K562 (cell line): ENCODE measurements around the gene TPI1. TPM values are rescaled to one million over a fixed set of nuclear protein-coding genes. Genes with fewer than 3 reads are reported as not detected.

Experiments
- ATAC-seq: fragments of 200-7000 bp; cut with Tn5 transposase; 3 replicates; pipeline ENCODE4 v1.9.1; 2020; ENCODE audit warnings: moderate library complexity
- BruUV-seq: library from RNA; stranded (reverse); fragments of 400-500 nt; replicated peaks from 2 replicates; lab custom pipeline; 2021; lab: Mats Ljungman, UMichigan
- CTCF ChIA-PET: fragments of 300-600 bp; formaldehyde crosslinking; extraction: SDS; loops from one replicate; lab custom pipeline; 2021; ENCODE audit warnings: low intra/inter-chr PET ratio; lab: Yijun Ruan, JAX
- POLR2A ChIA-PET: fragments of 300-600, 350-650 bp; sonication (Branson Sonifier 250); formaldehyde crosslinking; extraction: SDS; loops from one replicate; lab custom pipeline; 2021; ENCODE audit warnings: antibody characterized with exemption, inconsistent platforms; lab: Yijun Ruan, JAX
- DNase-seq, 4 experiments: peaks; one replicate each; pipeline versions ENCODE4 v3.0.0 to v3.0.0-alpha.2; 2011 to 2018; ENCODE audit warnings: low spot score in 3 of 4, mixed read lengths in 3 of 4; ENCODE audit errors: extremely low read depth in 1 of 4
- FAIRE-seq: peaks from 2 replicates; lab custom pipeline; 2011; peaks lifted over from hg19 to GRCh38; lab: Jason Lieb, UNC
- H2AFZ ChIP-seq: 2 replicates; pipeline ENCODE4 v1.6.0; 2011; ENCODE audit warnings: low read depth, low read length, control low read depth, inconsistent platforms
- H3K27ac ChIP-seq: fragments of 200-600 bp; 3 replicates; pipeline ENCODE4 v1.8.0; 2011; ENCODE audit warnings: low read depth, mild to moderate bottlenecking, control low read depth, inconsistent platforms, low read length, moderate library complexity, mixed read lengths; ENCODE audit errors: extremely low read depth
- H3K27me3 ChIP-seq, 2 experiments: fragments of 300-600 bp in 1 of 2; 2 replicates in 1 of 2; 3 replicates in 1 of 2; pipeline versions ENCODE4 v1.6.0 to v1.8.0; 2011; ENCODE audit warnings: inconsistent platforms in 2 of 2, low read length in 2 of 2, mild to moderate bottlenecking in 1 of 2, mixed read lengths in 1 of 2, moderate library complexity in 1 of 2; ENCODE audit not compliant: control insufficient read depth in 2 of 2, insufficient read depth in 2 of 2
- H3K36me3 ChIP-seq: fragments of 300-600 bp; 3 replicates; pipeline ENCODE4 v1.8.0; 2011; ENCODE audit warnings: mild to moderate bottlenecking, low read length, inconsistent platforms; ENCODE audit not compliant: control insufficient read depth, insufficient read depth
- H3K4me1 ChIP-seq, 2 experiments: fragments of 200-600 bp in 1 of 2; replicated peaks in 1 of 2; 2 replicates in 1 of 2; 3 replicates in 1 of 2; pipeline versions ENCODE4 v1.5.1 to v1.8.0; 2011; ENCODE audit warnings: inconsistent platforms in 2 of 2, low read length in 2 of 2, mild to moderate bottlenecking in 1 of 2, mixed read lengths in 1 of 2, moderate library complexity in 1 of 2; ENCODE audit not compliant: control insufficient read depth in 2 of 2, insufficient read depth in 2 of 2
- H3K4me2 ChIP-seq: 2 replicates; pipeline ENCODE4 v1.6.1; 2011; ENCODE audit warnings: low read length, control low read depth, inconsistent platforms, mixed read lengths; ENCODE audit not compliant: insufficient read depth
- H3K4me3 ChIP-seq: fragments of 200-600 bp; sonication (generic), shearing (Covaris generic); 2 replicates; pipeline ENCODE4 v1.5.1; 2016; ENCODE audit warnings: control low read depth, inconsistent platforms
- H3K79me2 ChIP-seq: fragments of 200-600 bp; 3 replicates; pipeline ENCODE4 v1.8.0; 2011; ENCODE audit warnings: low read length, inconsistent platforms; ENCODE audit not compliant: control insufficient read depth, insufficient read depth
- H3K9ac ChIP-seq, 2 experiments: 2 replicates each; pipeline versions ENCODE4 v1.6.0 to v1.6.1; 2011; ENCODE audit warnings: low read depth in 2 of 2, low read length in 2 of 2, control low read depth in 1 of 2, inconsistent platforms in 1 of 2, mild to moderate bottlenecking in 1 of 2, mixed read lengths in 1 of 2; ENCODE audit not compliant: insufficient read depth in 1 of 2
- H3K9me1 ChIP-seq: one replicate; pipeline ENCODE4 v1.6.0; 2011; ENCODE audit warnings: inconsistent platforms, mild to moderate bottlenecking, low read length, moderate library complexity; ENCODE audit not compliant: control insufficient read depth, insufficient read depth
- H3K9me3 ChIP-seq: replicated peaks from 2 replicates; pipeline ENCODE4 v1.5.1; 2011; ENCODE audit warnings: low read depth, low read length, inconsistent platforms; ENCODE audit not compliant: control insufficient read depth, insufficient read depth
- H4K20me1 ChIP-seq: replicated peaks from 2 replicates; pipeline ENCODE4 v1.6.1; 2011; ENCODE audit warnings: low read length, inconsistent platforms, mixed read lengths; ENCODE audit not compliant: control insufficient read depth, insufficient read depth
- CBFB ChIP-seq: sonication (generic); formaldehyde crosslinking; IDR thresholded peaks from 2 replicates; pipeline ENCODE4 v1.4.0; 2020; ENCODE audit warnings: mild to moderate bottlenecking, missing genetic modification reagents
- GABPA ChIP-seq: fragments of 200-800 bp; sonication (Bioruptor generic); conservative IDR thresholded peaks from 2 replicates; pipeline ENCODE4 v1.6.1; 2016; ENCODE audit warnings: low read depth, missing genetic modification characterization, missing compliant biosample characterization
- MAFF ChIP-seq: IDR thresholded peaks from 2 replicates; pipeline ENCODE4 v1.6.1; 2012; ENCODE audit warnings: low read length, improper control_type of control experiment
- PRPF4 ChIP-seq: fragments of 200-400 bp; formaldehyde crosslinking; IDR thresholded peaks from one replicate; pipeline ENCODE4 v1.6.1; 2017; ENCODE audit warnings: low read length, low read depth, mild to moderate bottlenecking; ENCODE audit not compliant: insufficient read depth, poor library complexity, severe bottlenecking
- RFX5 ChIP-seq: IDR thresholded peaks from 2 replicates; pipeline ENCODE4 v1.6.1; 2011; ENCODE audit warnings: low read depth, mild to moderate bottlenecking, improper control_type of control experiment, low read length
- SP2 ChIP-seq: IDR thresholded peaks from 2 replicates; pipeline ENCODE4 v1.6.1; 2011; ENCODE audit warnings: mild to moderate bottlenecking, low read depth, low read length, moderate library complexity; ENCODE audit not compliant: poor library complexity, severe bottlenecking; ENCODE audit errors: extremely low read depth
- WGBS: fragments of 100-300 bp; shearing (Covaris generic); methylation state at CpG from one replicate; pipeline ENCODE4 v1.1.6; 2016; ENCODE audit warnings: low coverage, mixed read lengths; ENCODE audit not compliant: insufficient coverage; ENCODE audit errors: missing lambda C conversion rate; 5-methylcytosine and 5-hydroxymethylcytosine counted together
- in situ Hi-C: fragments of 300-500 bp; cut with MboI; formaldehyde crosslinking; loops from 4 replicates; pipeline ENCODE4 v1.15.0; 2018; ENCODE audit warnings: inconsistent platforms, mixed read lengths
- intact Hi-C: fragments of 100-400 bp; cut with micrococcal nuclease; formaldehyde crosslinking; loops from 2 replicates; pipeline ENCODE4 v1.14.2; 2022
- polyA plus RNA-seq, 8 experiments: library from polyadenylated mRNA; depleted of rRNA in 4 of 8; stranded (reverse) in 5 of 8; unstranded in 3 of 8; fragments of >200 nt; fragmentation: Nextera tagmentation in 2 of 8; fragmentation: Illumina TruSeq in 1 of 8; extraction: Ambion mirVana in 2 of 8; extraction: Trizol in 1 of 8; gene quantifications; 2 replicates each; pipeline versions ENCODE4 v1.2.1 to v1.2.3, GENCODE V29; 2011 to 2014; ENCODE audit warnings: inconsistent platforms in 1 of 8, missing spikeins in 1 of 8
- total RNA-seq, 7 experiments: library from RNA; depleted of rRNA in 6 of 7; stranded (reverse); fragments of >200 nt in 6 of 7; fragmentation: Illumina TruSeq in 2 of 7; extraction: Trizol in 2 of 7; gene quantifications; 2 replicates each; pipeline versions ENCODE4 v1.2.1 to v1.2.3, GENCODE V29; 2011 to 2021; ENCODE audit warnings: low replicate concordance in 1 of 7
- TF ChIP-seq, protein P1 (sequence below): fragments of 200-600 bp; sonication (generic); IDR thresholded peaks from one replicate; pipeline ENCODE4 v1.6.1; 2012; ENCODE audit warnings: mild to moderate bottlenecking, low read depth, low read length, inconsistent platforms
- TF ChIP-seq, protein P2 (sequence below): fragments of 450-650 bp; formaldehyde crosslinking; IDR thresholded peaks from 2 replicates; pipeline ENCODE4 v1.4.0; 2020; ENCODE audit warnings: mild to moderate bottlenecking, moderate library complexity

TPI1 gene
- total and polyA plus RNA-seq, 9 of the 15 experiments (the other 6 are each of a cell fraction or from before 2014, with no cell fraction given): 662 to 4,971 (median 892) TPM

DNA sequence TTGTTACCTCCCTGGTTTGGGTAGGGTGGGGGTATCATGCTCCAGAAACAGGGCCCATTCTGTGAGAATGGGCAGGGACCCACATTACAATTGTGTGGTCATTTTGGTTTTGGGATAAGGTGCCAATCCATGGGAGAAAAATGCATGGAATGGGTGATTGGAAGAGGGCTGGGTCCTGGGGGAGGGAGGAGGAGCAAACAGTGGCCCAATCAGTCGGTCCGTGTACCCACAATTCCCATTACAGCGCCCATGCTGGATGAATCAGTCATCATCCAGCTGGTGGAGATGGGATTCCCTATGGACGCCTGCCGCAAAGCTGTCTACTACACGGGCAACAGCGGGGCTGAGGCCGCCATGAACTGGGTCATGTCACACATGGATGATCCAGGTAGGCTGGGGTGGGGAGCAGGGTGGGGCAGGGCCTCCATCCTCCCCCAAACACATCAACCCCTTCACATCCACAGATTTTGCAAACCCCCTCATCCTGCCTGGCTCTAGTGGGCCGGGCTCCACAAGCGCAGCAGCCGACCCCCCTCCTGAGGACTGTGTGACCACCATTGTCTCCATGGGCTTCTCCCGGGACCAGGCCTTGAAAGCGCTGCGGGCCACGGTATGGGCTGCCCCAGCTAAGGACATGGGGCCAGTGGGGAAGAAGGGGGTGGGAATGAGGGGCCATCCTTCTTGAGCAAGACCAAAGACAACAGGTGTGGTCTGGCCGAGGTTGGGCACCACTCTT lies 3.6 kb upstream of the TPI1 start:
- no peak overlapping the region for H2AFZ ChIP-seq
- no TSS peak for BruUV-seq
- POLR2A ChIA-PET: interaction anchor here (0.9 to 11.3 kb wide), 3 partner anchors 8 to 10 kb away, joined by 3 to 174 read pairs (median 4); partner anchors contain the start of genes CDCA3, SPSB2 and USP5
- CTCF ChIA-PET: no interaction called here
- H3K27me3 ChIP-seq: no peaks in the 10 kb centered on the region
- peaks cover 14 to 23% of the 10 kb centered on the region in 2 experiments; a peak in 4 of 5 replicates for H3K4me1 ChIP-seq
- in situ Hi-C loops (no loop called here), intact Hi-C loops (no loop called here)
- no peak overlapping the region for H3K4me3 ChIP-seq
- H4K20me1 ChIP-seq: peaks cover 9% of the 10 kb centered on the region; the same call in 1 of the 2 replicates
- H3K36me3 ChIP-seq: peaks cover 71% of the 10 kb centered on the region; the same call in 2 of the 3 replicates
- no peaks in the 10 kb centered on the region for H3K9me3 ChIP-seq
- H3K9me1 ChIP-seq: no peaks in the 10 kb centered on the region
- FAIRE-seq (no peak), DNase-seq (no peak), ATAC-seq (no peak)
- no peak overlapping the region; a peak in 1 of 4 replicates for H3K9ac ChIP-seq
- WGBS: 92% methylated on average over 7 of the region's 16 CpGs
- no peak overlapping the region for H3K27ac ChIP-seq
- peaks cover 19% of the 10 kb centered on the region for H3K79me2 ChIP-seq
- no peak overlapping the region for H3K4me2 ChIP-seq
- no peak for TF ChIP-seq RFX5
- no peak for TF ChIP-seq GABPA
- TF ChIP-seq, protein P1, sequence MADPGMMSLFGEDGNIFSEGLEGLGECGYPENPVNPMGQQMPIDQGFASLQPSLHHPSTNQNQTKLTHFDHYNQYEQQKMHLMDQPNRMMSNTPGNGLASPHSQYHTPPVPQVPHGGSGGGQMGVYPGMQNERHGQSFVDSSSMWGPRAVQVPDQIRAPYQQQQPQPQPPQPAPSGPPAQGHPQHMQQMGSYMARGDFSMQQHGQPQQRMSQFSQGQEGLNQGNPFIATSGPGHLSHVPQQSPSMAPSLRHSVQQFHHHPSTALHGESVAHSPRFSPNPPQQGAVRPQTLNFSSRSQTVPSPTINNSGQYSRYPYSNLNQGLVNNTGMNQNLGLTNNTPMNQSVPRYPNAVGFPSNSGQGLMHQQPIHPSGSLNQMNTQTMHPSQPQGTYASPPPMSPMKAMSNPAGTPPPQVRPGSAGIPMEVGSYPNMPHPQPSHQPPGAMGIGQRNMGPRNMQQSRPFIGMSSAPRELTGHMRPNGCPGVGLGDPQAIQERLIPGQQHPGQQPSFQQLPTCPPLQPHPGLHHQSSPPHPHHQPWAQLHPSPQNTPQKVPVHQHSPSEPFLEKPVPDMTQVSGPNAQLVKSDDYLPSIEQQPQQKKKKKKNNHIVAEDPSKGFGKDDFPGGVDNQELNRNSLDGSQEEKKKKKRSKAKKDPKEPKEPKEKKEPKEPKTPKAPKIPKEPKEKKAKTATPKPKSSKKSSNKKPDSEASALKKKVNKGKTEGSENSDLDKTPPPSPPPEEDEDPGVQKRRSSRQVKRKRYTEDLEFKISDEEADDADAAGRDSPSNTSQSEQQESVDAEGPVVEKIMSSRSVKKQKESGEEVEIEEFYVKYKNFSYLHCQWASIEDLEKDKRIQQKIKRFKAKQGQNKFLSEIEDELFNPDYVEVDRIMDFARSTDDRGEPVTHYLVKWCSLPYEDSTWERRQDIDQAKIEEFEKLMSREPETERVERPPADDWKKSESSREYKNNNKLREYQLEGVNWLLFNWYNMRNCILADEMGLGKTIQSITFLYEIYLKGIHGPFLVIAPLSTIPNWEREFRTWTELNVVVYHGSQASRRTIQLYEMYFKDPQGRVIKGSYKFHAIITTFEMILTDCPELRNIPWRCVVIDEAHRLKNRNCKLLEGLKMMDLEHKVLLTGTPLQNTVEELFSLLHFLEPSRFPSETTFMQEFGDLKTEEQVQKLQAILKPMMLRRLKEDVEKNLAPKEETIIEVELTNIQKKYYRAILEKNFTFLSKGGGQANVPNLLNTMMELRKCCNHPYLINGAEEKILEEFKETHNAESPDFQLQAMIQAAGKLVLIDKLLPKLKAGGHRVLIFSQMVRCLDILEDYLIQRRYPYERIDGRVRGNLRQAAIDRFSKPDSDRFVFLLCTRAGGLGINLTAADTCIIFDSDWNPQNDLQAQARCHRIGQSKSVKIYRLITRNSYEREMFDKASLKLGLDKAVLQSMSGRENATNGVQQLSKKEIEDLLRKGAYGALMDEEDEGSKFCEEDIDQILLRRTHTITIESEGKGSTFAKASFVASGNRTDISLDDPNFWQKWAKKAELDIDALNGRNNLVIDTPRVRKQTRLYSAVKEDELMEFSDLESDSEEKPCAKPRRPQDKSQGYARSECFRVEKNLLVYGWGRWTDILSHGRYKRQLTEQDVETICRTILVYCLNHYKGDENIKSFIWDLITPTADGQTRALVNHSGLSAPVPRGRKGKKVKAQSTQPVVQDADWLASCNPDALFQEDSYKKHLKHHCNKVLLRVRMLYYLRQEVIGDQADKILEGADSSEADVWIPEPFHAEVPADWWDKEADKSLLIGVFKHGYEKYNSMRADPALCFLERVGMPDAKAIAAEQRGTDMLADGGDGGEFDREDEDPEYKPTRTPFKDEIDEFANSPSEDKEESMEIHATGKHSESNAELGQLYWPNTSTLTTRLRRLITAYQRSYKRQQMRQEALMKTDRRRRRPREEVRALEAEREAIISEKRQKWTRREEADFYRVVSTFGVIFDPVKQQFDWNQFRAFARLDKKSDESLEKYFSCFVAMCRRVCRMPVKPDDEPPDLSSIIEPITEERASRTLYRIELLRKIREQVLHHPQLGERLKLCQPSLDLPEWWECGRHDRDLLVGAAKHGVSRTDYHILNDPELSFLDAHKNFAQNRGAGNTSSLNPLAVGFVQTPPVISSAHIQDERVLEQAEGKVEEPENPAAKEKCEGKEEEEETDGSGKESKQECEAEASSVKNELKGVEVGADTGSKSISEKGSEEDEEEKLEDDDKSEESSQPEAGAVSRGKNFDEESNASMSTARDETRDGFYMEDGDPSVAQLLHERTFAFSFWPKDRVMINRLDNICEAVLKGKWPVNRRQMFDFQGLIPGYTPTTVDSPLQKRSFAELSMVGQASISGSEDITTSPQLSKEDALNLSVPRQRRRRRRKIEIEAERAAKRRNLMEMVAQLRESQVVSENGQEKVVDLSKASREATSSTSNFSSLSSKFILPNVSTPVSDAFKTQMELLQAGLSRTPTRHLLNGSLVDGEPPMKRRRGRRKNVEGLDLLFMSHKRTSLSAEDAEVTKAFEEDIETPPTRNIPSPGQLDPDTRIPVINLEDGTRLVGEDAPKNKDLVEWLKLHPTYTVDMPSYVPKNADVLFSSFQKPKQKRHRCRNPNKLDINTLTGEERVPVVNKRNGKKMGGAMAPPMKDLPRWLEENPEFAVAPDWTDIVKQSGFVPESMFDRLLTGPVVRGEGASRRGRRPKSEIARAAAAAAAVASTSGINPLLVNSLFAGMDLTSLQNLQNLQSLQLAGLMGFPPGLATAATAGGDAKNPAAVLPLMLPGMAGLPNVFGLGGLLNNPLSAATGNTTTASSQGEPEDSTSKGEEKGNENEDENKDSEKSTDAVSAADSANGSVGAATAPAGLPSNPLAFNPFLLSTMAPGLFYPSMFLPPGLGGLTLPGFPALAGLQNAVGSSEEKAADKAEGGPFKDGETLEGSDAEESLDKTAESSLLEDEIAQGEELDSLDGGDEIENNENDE: no peak
- TF ChIP-seq PRPF4: no peak
- TF ChIP-seq CBFB: no peak
- no peak for TF ChIP-seq MAFF
- TF ChIP-seq SP2: no peak
- TF ChIP-seq, protein P2, sequence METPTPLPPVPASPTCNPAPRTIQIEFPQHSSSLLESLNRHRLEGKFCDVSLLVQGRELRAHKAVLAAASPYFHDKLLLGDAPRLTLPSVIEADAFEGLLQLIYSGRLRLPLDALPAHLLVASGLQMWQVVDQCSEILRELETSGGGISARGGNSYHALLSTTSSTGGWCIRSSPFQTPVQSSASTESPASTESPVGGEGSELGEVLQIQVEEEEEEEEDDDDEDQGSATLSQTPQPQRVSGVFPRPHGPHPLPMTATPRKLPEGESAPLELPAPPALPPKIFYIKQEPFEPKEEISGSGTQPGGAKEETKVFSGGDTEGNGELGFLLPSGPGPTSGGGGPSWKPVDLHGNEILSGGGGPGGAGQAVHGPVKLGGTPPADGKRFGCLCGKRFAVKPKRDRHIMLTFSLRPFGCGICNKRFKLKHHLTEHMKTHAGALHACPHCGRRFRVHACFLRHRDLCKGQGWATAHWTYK (CRISPR knock-in tag): no peak
